Spleen (tissue), 11 donors: Measurements from ENCODE around the gene PDCD1LG2. TPM values are rescaled to one million over a fixed set of nuclear protein-coding genes. Genes with fewer than 3 reads are reported as not detected.
A peak's percentile ranks its signal among the peaks of the same experiment; 100 is the strongest.

ENCODE experiments used
- DNase-seq: peaks from one replicate; pipeline ENCODE4 v3.0.0-alpha.2; 2020
- H3K27ac ChIP-seq, 8 donors: fragments of 200-600 bp; sonication (generic) in 7 of 8; 1 replicate in 4 of 8; 2 replicates in 4 of 8; pipeline versions ENCODE4 v1.5.0 to v1.8.0; 2016 to 2021; ENCODE audit warnings: inconsistent platforms in 4 of 8, mild to moderate bottlenecking in 4 of 8, moderate library complexity in 1 of 8
- H3K27me3 ChIP-seq, 7 donors: fragments of 200-600 bp; sonication (generic) in 6 of 7; replicated peaks in 1 of 7; 1 replicate in 4 of 7; 2 replicates in 3 of 7; pipeline versions ENCODE4 v1.5.0 to v1.8.0; 2016 to 2021; ENCODE audit warnings: inconsistent platforms in 3 of 7, mild to moderate bottlenecking in 1 of 7
- H3K36me3 ChIP-seq, 6 donors: fragments of 200-600 bp; sonication (generic) in 5 of 6; 1 replicate in 4 of 6; 2 replicates in 2 of 6; pipeline versions ENCODE4 v1.5.0 to v1.8.0; 2016 to 2021; ENCODE audit warnings: inconsistent platforms in 2 of 6
- H3K4me1 ChIP-seq, 6 donors: fragments of 200-600 bp; sonication (generic) in 5 of 6; 1 replicate in 3 of 6; 2 replicates in 3 of 6; pipeline versions ENCODE4 v1.5.0 to v1.8.0; 2016 to 2021; ENCODE audit warnings: inconsistent platforms in 3 of 6
- H3K4me3 ChIP-seq, 8 donors: fragments of 200-600 bp; sonication (generic) in 7 of 8; 1 replicate in 4 of 8; 2 replicates in 4 of 8; pipeline versions ENCODE4 v1.5.0 to v1.8.0; 2016 to 2021; ENCODE audit warnings: inconsistent platforms in 4 of 8, mild to moderate bottlenecking in 4 of 8, moderate library complexity in 2 of 8
- H3K9me3 ChIP-seq, 8 donors: fragments of 200-600 bp; sonication (generic) in 7 of 8; 1 replicate in 4 of 8; 2 replicates in 4 of 8; pipeline versions ENCODE4 v1.5.0 to v1.8.0; 2016 to 2021; ENCODE audit warnings: inconsistent platforms in 4 of 8
- POLR2A ChIP-seq, 3 donors: fragments of 450-650 bp; IDR thresholded peaks; one replicate each; pipeline ENCODE4 v1.5.1; 2017; ENCODE audit warnings: antibody characterized with exemption in 3 of 3, mild to moderate bottlenecking in 1 of 3
- POLR2AphosphoS5 ChIP-seq, 3 donors: sonication (generic); formaldehyde crosslinking; IDR thresholded peaks; one replicate each; pipeline ENCODE4 v1.5.1; 2017; ENCODE audit warnings: antibody characterized with exemption in 3 of 3
- WGBS, 5 donors: extraction: QIAGEN DNeasy Blood & Tissue Kit in 3 of 5; methylation state at CpG; one replicate each; pipeline versions ENCODE4 v1.1.5 to v1.1.7; 2013 to 2018; 5-methylcytosine and 5-hydroxymethylcytosine counted together
- intact Hi-C: fragments of 100-400 bp; cut with DNase I; formaldehyde crosslinking; loops from one replicate; pipeline ENCODE4 v1.15.0; 2023; ENCODE audit warnings: low total_unique reads
- polyA plus RNA-seq, 3 donors: library from polyadenylated mRNA; stranded (reverse); fragments of 200-250 nt; gene quantifications; one replicate each; pipeline ENCODE4 v1.2.1, GENCODE V29; 2013
- total RNA-seq, 7 donors: library from RNA; depleted of rRNA in 3 of 7; stranded (reverse); fragments of >200 nt in 3 of 7; fragmentation: NEBNext Ultra II Directional in 4 of 7; extraction: Animal tissue kit (Norgen Biotek cat#: 25700) in 4 of 7; gene quantifications; one replicate each; pipeline versions ENCODE4 v1.1.0 to v1.2.1, GENCODE V29; 2016 to 2021
- TF ChIP-seq, protein P1 (sequence below), 11 experiments: fragments of 200-600 bp in 7 of 11; fragments of 450-650 bp in 4 of 11; sonication (generic) in 4 of 11; IDR thresholded peaks in 8 of 11; conservative IDR thresholded peaks in 3 of 11; 1 replicate in 7 of 11; 2 replicates in 4 of 11; pipeline versions ENCODE4 v1.4.0 to v1.8.0; 2016 to 2021; ENCODE audit warnings: antibody characterized with exemption in 11 of 11, inconsistent platforms in 4 of 11, mild to moderate bottlenecking in 1 of 11
- donor health status: healthy with polysubstance abuse.
- donor health status: DM: no; HTN: no; CAD: no; lungs with moderate emphysema.
- donor health status: DM: no; HTN: no; CAD: no.
- donor health status: Bipolar disorder and iron deficiency.
- donor health status: healthy.
- donor health status: DM: no; HTN: no; CAD: no.
- donor health status: DM: yes; HTN: yes; CAD: no.

Gene PDCD1LG2
- total and polyA plus RNA-seq, 10 donors: 2.0 to 29.3 (median 17.4) TPM

- H3K36me3 ChIP-seq: peaks cover 0 to 31% (median 0%) of the 10 kb centered on the region in 6 donors
- 94 to 99% (median 96%) methylated on average over 6 of the region's 6 CpGs for WGBS, 5 donors
- H3K4me3 ChIP-seq: no peak overlapping the region
- H3K27me3 ChIP-seq: no peaks in the 10 kb centered on the region
- TF ChIP-seq POLR2AphosphoS5 (IDR thresholded peaks at IDR 0.05): no peak
- TF ChIP-seq, protein P1, sequence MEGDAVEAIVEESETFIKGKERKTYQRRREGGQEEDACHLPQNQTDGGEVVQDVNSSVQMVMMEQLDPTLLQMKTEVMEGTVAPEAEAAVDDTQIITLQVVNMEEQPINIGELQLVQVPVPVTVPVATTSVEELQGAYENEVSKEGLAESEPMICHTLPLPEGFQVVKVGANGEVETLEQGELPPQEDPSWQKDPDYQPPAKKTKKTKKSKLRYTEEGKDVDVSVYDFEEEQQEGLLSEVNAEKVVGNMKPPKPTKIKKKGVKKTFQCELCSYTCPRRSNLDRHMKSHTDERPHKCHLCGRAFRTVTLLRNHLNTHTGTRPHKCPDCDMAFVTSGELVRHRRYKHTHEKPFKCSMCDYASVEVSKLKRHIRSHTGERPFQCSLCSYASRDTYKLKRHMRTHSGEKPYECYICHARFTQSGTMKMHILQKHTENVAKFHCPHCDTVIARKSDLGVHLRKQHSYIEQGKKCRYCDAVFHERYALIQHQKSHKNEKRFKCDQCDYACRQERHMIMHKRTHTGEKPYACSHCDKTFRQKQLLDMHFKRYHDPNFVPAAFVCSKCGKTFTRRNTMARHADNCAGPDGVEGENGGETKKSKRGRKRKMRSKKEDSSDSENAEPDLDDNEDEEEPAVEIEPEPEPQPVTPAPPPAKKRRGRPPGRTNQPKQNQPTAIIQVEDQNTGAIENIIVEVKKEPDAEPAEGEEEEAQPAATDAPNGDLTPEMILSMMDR (IDR thresholded peaks at IDR 0.05 in 8 of 11, conservative IDR thresholded peaks at IDR 0.05 in 3 of 11): no peak
- no peak for TF ChIP-seq POLR2A (IDR thresholded peaks at IDR 0.05)
- intact Hi-C loops: no loop called here
- H3K4me1 ChIP-seq: peaks cover 0 to 17% (median 8%) of the 10 kb centered on the region in 6 donors
- H3K27ac ChIP-seq: no peak overlapping the region
- H3K9me3 ChIP-seq: peaks cover 0 to 5% (median 2%) of the 10 kb centered on the region in 8 donors
- no peak for DNase-seq
Observed at GRCh38 chr9:5574097-5574496, 63.8 kb downstream of the PDCD1LG2 start.

DNA sequence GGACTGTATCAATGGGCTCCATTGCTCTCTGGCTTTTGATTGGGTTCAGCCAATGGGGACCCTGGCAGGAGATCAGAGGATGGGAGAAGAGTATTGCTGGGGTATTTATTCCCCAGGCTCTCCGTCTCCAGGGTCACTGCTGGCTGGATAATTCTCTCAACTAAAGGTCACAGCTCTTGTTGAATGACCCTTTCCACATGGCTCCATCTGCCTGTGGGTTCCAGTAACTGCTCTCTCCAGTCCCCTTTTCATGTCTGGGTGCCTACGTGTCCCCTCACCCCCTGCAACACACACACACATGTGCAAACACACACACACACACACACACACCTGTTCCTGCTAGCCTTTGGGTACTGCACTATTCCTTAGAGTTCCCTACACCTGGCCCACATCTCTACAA lies 64.7 kb downstream of the PDCD1LG2 start:
- Histone ChIP-seq H3K27me3 (no peaks in the 10 kb centered on the region), H3K9me3 (peaks cover 0 to 5% (median 2%) of the 10 kb centered on the region in 8 donors), H3K36me3 (peaks cover 0 to 29% (median 0%) of the 10 kb centered on the region in 6 donors), H3K4me3 (no peak overlapping the region), H3K27ac (no peak overlapping the region), H3K4me1 (peaks cover 0 to 16% (median 6%) of the 10 kb centered on the region in 6 donors)
- no peak for TF ChIP-seq POLR2AphosphoS5 (IDR thresholded peaks at IDR 0.05)
- TF ChIP-seq POLR2A (IDR thresholded peaks at IDR 0.05): no peak
- TF ChIP-seq, protein P1 (IDR thresholded peaks at IDR 0.05 in 8 of 11, conservative IDR thresholded peaks at IDR 0.05 in 3 of 11): no peak
- no peak for DNase-seq
- intact Hi-C loops: no loop called here
- WGBS, 5 donors: 73 to 92% (median 85%) methylated on average over 2 of the region's 2 CpGs

DNA sequence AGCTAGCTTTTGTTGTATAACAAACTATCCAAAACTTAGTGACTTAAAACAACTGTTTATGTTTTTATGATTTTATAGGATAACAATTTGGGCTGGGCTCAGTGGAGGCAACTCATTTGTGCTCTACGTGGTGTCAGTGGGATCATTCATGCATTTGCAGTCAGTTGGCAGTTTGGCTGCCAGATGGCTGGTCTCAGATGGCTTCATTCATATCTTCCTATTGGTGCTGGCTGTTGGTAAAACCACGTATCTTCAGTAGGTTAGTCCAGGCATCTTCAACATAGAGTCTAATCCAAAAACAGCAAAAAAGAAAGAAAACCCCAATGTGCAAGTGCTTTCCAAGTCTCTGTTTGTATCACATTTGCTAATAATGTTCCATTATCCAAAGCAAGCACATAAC lies 66.9 kb downstream of the PDCD1LG2 start:
- DNase-seq: no peak
- H3K27me3 ChIP-seq: no peaks in the 10 kb centered on the region
- 65 to 79% (median 68%) methylated on average over 2 of the region's 2 CpGs for WGBS, 5 donors
- H3K4me1 ChIP-seq: peaks cover 0 to 16% (median 6%) of the 10 kb centered on the region in 6 donors
- H3K36me3 ChIP-seq: peaks cover 0 to 8% (median 0%) of the 10 kb centered on the region in 6 donors
- intact Hi-C loops: no loop called here
- peaks cover 0 to 5% (median 2%) of the 10 kb centered on the region in 8 donors for H3K9me3 ChIP-seq
- no peak for TF ChIP-seq POLR2AphosphoS5 (IDR thresholded peaks at IDR 0.05)
- TF ChIP-seq, protein P1 (IDR thresholded peaks at IDR 0.05 in 8 of 11, conservative IDR thresholded peaks at IDR 0.05 in 3 of 11): no peak
- TF ChIP-seq POLR2A (IDR thresholded peaks at IDR 0.05): no peak
- H3K27ac ChIP-seq: peak overlapping the region in 1 of 8 donors; percentile 61
- H3K4me3 ChIP-seq: no peak overlapping the region

- no peaks in the 10 kb centered on the region for H3K36me3 ChIP-seq
- intact Hi-C loops: no loop called here
Observed at GRCh38 chr9:5578018-5578697, 67.8 kb downstream of the PDCD1LG2 start.

More at GRCh38 chr9:5578018-5578697, 67.8 kb downstream of the PDCD1LG2 start:
- H3K27ac ChIP-seq: peak overlapping the region in 7 of 8 donors; percentile 2 to 66 (median 55)
- peaks cover 0 to 5% (median 2%) of the 10 kb centered on the region in 8 donors for H3K9me3 ChIP-seq
- no peaks in the 10 kb centered on the region for H3K27me3 ChIP-seq
- H3K4me3 ChIP-seq: no peak overlapping the region
- TF ChIP-seq POLR2A (IDR thresholded peaks at IDR 0.05) (no peak), POLR2AphosphoS5 (IDR thresholded peaks at IDR 0.05) (no peak)
- TF ChIP-seq, protein P1 (IDR thresholded peaks at IDR 0.05 in 8 of 11, conservative IDR thresholded peaks at IDR 0.05 in 3 of 11): no peak
- DNase-seq: no peak
- H3K4me1 ChIP-seq: peaks cover 0 to 23% (median 12%) of the 10 kb centered on the region in 6 donors
